ENCODE results near the gene NXPE3. TPM values are rescaled to one million over a fixed set of nuclear protein-coding genes. Genes with fewer than 3 reads are reported as not detected.

NXPE3 gene
- total RNA-seq, 1 donor from 2014 or later: 47.9 TPM

DNA sequence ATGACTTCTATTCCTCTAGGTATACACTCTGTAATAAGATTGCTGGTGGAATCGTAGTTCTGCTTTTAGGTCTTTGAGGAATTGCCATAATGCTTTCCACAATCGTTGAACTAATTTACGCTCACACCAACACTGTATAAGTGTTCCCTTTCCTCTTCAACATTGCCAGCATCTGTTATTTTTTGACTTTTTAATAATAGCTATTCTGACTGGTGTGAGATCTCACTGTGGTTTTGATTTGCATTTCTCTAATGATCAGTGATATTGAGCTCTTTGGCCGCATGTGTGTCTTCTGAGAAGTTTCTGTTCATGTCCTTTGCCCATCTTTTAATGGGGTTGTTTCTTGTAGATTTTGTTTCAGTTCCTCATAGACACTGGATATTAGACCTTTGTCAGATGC is 12.8 kb downstream of the NXPE3 start:
- H3K27me3 ChIP-seq (ENCODE audit: low read depth): no peaks in the 10 kb centered on the region
- intact Hi-C loops (cut with micrococcal nuclease): no loop called here
- peaks cover 4% of the 10 kb centered on the region for H3K9me3 ChIP-seq (replicated peaks)
- TF ChIP-seq, protein P1, sequence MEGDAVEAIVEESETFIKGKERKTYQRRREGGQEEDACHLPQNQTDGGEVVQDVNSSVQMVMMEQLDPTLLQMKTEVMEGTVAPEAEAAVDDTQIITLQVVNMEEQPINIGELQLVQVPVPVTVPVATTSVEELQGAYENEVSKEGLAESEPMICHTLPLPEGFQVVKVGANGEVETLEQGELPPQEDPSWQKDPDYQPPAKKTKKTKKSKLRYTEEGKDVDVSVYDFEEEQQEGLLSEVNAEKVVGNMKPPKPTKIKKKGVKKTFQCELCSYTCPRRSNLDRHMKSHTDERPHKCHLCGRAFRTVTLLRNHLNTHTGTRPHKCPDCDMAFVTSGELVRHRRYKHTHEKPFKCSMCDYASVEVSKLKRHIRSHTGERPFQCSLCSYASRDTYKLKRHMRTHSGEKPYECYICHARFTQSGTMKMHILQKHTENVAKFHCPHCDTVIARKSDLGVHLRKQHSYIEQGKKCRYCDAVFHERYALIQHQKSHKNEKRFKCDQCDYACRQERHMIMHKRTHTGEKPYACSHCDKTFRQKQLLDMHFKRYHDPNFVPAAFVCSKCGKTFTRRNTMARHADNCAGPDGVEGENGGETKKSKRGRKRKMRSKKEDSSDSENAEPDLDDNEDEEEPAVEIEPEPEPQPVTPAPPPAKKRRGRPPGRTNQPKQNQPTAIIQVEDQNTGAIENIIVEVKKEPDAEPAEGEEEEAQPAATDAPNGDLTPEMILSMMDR (IDR thresholded peaks at IDR 0.05; ENCODE audit: borderline replicate concordance): no peak
- no peak overlapping the region for H3K4me3 ChIP-seq
- H3K27ac ChIP-seq (replicated peaks): no peak overlapping the region
- H3K36me3 ChIP-seq: peaks cover 81% of the 10 kb centered on the region
- no peak for DNase-seq
- peaks cover 29% of the 10 kb centered on the region for H3K4me1 ChIP-seq

DNA sequence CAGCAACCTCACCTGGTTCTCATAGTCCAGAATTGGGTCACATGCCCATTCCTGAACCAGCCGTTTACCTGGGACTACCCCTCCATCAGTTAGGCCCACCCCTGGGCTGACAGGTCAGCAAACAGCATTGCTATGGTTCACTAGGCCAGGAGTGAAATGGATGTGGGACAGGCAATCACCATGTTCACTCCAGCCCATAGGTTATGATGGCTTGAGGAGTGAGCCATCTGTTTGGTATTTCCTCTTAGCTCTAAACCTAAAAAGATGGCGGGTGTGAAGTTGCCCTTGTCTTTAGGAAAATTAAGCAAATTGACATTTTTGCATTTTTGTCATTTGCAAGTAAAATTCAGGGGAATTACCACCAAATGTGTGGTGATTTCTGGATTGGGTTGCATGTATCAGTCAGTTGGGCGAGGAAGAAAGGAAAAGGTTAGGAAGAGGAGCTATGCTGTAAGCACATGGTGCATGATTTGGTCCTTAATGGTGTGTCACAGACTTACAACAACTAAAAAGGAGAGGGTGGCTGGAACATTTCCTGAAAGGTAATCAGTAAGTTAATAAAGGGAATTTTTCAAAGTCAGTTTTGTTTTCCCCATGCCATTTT is 17.2 kb downstream of the NXPE3 start:
- H3K36me3 ChIP-seq: peaks cover 61% of the 10 kb centered on the region
- peaks cover 9% of the 10 kb centered on the region for H3K9me3 ChIP-seq (replicated peaks)
- intact Hi-C loops (cut with micrococcal nuclease): no loop called here
- no peak for DNase-seq
- no peak overlapping the region for H3K27ac ChIP-seq (replicated peaks)
- H3K27me3 ChIP-seq (ENCODE audit: low read depth): no peaks in the 10 kb centered on the region
- H3K4me1 ChIP-seq: peaks cover 22% of the 10 kb centered on the region
- no peak overlapping the region for H3K4me3 ChIP-seq
- TF ChIP-seq, protein P1 (IDR thresholded peaks at IDR 0.05; ENCODE audit: borderline replicate concordance): no peak

DNA sequence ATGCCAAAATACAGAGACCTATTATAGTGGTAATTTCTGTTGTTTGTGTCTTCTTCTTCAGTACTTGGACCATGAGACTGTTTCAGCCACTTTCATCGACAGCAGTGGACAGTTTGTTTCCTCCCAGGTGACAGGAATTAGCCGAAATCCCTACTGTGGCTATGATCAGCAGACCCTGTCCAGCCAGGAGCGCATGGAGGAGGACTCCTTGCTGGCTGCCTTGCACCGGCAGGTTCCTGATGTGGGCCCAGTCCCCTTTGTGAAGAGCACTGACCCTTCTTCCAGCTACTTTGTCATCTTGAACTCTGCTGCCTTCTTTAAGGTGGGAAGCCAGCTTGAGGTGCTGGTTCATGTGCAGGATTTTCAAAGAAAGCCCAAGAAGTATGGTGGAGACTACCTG is 22.2 kb downstream of the NXPE3 start:
- H3K4me1 ChIP-seq: peaks cover 17% of the 10 kb centered on the region
- peaks cover 5% of the 10 kb centered on the region for H3K9me3 ChIP-seq (replicated peaks)
- DNase-seq: no peak
- no peaks in the 10 kb centered on the region for H3K27me3 ChIP-seq (ENCODE audit: low read depth)
- no peak overlapping the region for H3K27ac ChIP-seq (replicated peaks)
- intact Hi-C loops (cut with micrococcal nuclease): no loop called here
- H3K4me3 ChIP-seq: no peak overlapping the region
- H3K36me3 ChIP-seq: peaks cover 45% of the 10 kb centered on the region
- TF ChIP-seq, protein P1 (IDR thresholded peaks at IDR 0.05; ENCODE audit: borderline replicate concordance): no peak

DNA sequence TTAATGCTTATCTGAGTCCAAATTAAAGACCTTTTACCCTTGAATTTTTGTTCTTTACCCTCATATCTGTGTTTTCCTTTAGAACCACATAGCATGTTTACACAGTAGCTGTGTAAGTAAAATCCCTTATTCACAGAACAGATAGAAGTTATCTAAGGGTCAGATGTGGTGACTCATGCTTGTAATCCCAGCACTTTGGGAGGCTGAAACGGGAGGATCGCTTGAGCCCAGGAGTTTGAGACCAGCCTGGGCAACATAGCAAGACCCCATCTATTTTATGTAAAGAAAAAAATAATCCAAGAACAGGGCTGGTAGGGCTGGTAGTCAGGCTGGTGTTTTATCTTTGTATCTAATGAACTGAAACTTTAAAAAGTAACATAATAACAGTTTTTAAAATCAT is 23.2 kb downstream of the NXPE3 start:
- intact Hi-C loops (cut with micrococcal nuclease): no loop called here
- no peak overlapping the region for H3K27ac ChIP-seq (replicated peaks)
- peaks cover 5% of the 10 kb centered on the region for H3K9me3 ChIP-seq (replicated peaks)
- H3K36me3 ChIP-seq: peaks cover 50% of the 10 kb centered on the region
- DNase-seq: no peak
- TF ChIP-seq, protein P1 (IDR thresholded peaks at IDR 0.05; ENCODE audit: borderline replicate concordance): no peak
- no peak overlapping the region for H3K4me3 ChIP-seq
- peaks cover 17% of the 10 kb centered on the region for H3K4me1 ChIP-seq
- H3K27me3 ChIP-seq (ENCODE audit: low read depth): no peaks in the 10 kb centered on the region

DNA sequence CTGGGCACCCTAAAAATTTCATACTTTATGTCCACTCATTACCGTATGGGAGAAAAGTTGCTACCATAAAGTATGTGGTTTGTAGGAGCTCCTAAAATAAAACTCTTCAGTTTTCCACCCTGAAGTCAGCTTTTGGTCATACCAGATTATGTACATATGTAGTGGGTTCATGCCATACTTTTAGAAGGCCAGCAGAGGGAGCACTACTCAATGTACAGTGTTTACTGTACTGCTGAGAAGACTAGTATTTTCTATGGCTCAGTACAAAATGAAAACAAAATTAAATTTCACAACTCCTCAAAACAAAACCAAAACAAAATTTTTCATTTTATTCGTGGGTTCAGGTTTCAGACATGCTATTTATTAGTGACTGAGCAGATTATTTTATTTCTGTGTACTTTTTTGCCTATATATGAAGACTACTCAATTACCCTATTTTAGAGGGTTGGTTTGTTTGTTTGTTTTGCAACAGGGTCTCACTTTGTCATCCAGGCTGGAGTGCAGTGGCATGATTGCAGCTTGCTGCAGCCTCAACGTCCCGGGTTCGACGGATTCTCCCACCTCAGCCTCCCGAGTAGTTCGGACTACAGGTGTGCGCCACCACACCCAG is 24.3 kb downstream of the NXPE3 start:
- no peak overlapping the region for H3K4me3 ChIP-seq
- H3K36me3 ChIP-seq: peaks cover 58% of the 10 kb centered on the region
- DNase-seq: no peak
- TF ChIP-seq, protein P1 (IDR thresholded peaks at IDR 0.05; ENCODE audit: borderline replicate concordance): peak; percentile 95
- no peak overlapping the region for H3K27ac ChIP-seq (replicated peaks)
- intact Hi-C loops (cut with micrococcal nuclease): no loop called here
- H3K9me3 ChIP-seq (replicated peaks): peaks cover 5% of the 10 kb centered on the region
- H3K27me3 ChIP-seq (ENCODE audit: low read depth): no peaks in the 10 kb centered on the region
- H3K4me1 ChIP-seq: peaks cover 17% of the 10 kb centered on the region

Measured in left ventricle myocardium inferior (tissue), 1 donor.